ENCODE data around the gene SCRN1. TPM values are rescaled to one million over a fixed set of nuclear protein-coding genes. Genes with fewer than 3 reads are reported as not detected.

The SCRN1 gene
- total and polyA plus RNA-seq, 2 of the 13 experiments (the other 11 are each of a cell fraction or from before 2014, with no cell fraction given): 43.2 to 49.8 TPM

- TF ChIP-seq, protein P1, sequence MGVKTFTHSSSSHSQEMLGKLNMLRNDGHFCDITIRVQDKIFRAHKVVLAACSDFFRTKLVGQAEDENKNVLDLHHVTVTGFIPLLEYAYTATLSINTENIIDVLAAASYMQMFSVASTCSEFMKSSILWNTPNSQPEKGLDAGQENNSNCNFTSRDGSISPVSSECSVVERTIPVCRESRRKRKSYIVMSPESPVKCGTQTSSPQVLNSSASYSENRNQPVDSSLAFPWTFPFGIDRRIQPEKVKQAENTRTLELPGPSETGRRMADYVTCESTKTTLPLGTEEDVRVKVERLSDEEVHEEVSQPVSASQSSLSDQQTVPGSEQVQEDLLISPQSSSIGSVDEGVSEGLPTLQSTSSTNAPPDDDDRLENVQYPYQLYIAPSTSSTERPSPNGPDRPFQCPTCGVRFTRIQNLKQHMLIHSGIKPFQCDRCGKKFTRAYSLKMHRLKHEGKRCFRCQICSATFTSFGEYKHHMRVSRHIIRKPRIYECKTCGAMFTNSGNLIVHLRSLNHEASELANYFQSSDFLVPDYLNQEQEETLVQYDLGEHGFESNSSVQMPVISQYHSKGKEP (CRISPR knock-in tag; IDR thresholded peaks at IDR 0.05): no peak
Measured at GRCh38 chr7:29977886-29978651, 11.5 kb downstream of the SCRN1 start (continued).

DNA sequence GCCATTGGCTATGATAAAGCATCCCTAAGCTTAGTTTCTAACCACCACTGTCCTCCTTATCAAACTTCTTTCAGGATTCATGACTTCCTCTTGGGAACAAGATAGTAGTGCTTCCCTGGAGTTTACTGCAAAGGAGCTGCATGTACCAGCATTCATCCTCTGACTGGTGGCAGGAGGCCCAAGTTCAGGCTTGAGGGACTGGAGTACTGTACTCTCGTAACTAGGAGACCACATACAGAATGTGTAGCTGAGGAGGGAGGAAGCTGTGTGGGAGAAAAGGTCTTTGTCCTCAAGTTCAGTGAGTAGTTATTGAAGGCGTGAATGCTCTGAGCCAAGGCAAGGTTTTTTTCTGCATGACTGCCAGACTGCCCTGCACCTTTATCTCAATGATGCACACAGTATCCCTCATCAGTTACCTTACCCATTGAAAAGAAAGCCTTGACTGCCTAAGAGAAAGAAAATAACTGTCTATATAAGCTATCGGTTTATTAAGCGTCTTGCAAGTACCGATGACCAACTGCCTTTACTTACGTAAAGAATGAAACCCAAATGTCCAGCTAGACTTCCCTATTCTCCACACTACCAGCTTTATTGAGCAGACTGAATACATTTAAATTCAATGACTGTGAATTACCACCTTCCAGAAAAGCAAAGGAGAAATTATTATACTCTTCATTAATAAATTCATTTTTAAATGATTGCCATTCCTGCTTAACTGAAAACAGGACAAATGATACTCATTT, 12.8 kb downstream of the SCRN1 start:
- Histone ChIP-seq H3K9ac (ENCODE audit: insufficient read depth, low read depth, low read length) (no peak overlapping the region), H3K4me2 (ENCODE audit: low read depth, low read length) (no peak overlapping the region), H3K27me3 (ENCODE audit: control insufficient read depth in 1 of 2, insufficient read depth in 2 of 2, low read length in 2 of 2) (no peaks in the 10 kb centered on the region), H3K79me2 (ENCODE audit: insufficient read depth, low read length) (peaks cover 87% of the 10 kb centered on the region), H3K9me3 (ENCODE audit: low read length) (no peaks in the 10 kb centered on the region), H3K4me1 (ENCODE audit: insufficient read depth, low read length) (no peaks in the 10 kb centered on the region), H2AFZ (ENCODE audit: low read length) (no peak overlapping the region), H3K4me3 (replicated peaks in 1 of 3; ENCODE audit: insufficient read depth in 1 of 3, low read depth in 2 of 3, low read length in 3 of 3) (no peak overlapping the region), H4K20me1 (ENCODE audit: insufficient read depth, low read length) (peaks cover 31% of the 10 kb centered on the region), H3K36me3 (replicated peaks in 1 of 2; ENCODE audit: control insufficient read depth in 1 of 2, insufficient read depth in 2 of 2, low read length in 2 of 2) (peaks cover 1 to 6% of the 10 kb centered on the region in 2 experiments; a peak in 2 of 5 replicates), H3K27ac (ENCODE audit: extremely low read length, insufficient read depth, low read length) (no peak overlapping the region)
- POLR2A ChIA-PET: interaction anchor here (1.4 to 2.1 kb wide), 2 partner anchors 8 to 11 kb away, joined by 3 to 11 read pairs; no protein-coding TSS in a partner anchor
- intact Hi-C loops (cut with micrococcal nuclease; ENCODE audit: unreplicated experiment) (no loop called here), in situ Hi-C loops (cut with HindIII; ENCODE audit: extremely low pct_ligation_motif_present, low pct_unique_long_range_greater_than_20kb) (no loop called here)
- no peak for FAIRE-seq
- BruUV-seq (replicated peaks): no TSS peak
- ATAC-seq: no peak
- no peak for DNase-seq (ENCODE audit: low spot score)
- CTCF ChIA-PET (ENCODE audit: low intra/inter-chr PET ratio, low total read pairs): no interaction called here
- WGBS (ENCODE audit: low lambda C conversion rate): 98% methylated on average over 6 of the region's 6 CpGs
- TF ChIP-seq FOXC1 (CRISPR knock-in tag; IDR thresholded peaks at IDR 0.05; ENCODE audit: borderline replicate concordance) (no peak), TAF1 (CRISPR knock-in tag; IDR thresholded peaks at IDR 0.05) (no peak), RNF2 (conservative IDR thresholded peaks at IDR 0.05; ENCODE audit: low read depth) (no peak), BCLAF1 (IDR thresholded peaks at IDR 0.05) (no peak), NCOA2 (CRISPR knock-in tag; IDR thresholded peaks at IDR 0.05) (no peak), NFRKB (IDR thresholded peaks at IDR 0.05) (no peak)

All from HepG2 (cell line).